Measurements from ENCODE around the gene TCN2.
A peak's percentile ranks its signal among the peaks of the same experiment; 100 is the strongest.
"Not testable (repeated sequence)": the region's sequence is repeated elsewhere in the genome, so short reads cannot be mapped to it uniquely, and the experiment has no call there.

TCN2 gene

DNA sequence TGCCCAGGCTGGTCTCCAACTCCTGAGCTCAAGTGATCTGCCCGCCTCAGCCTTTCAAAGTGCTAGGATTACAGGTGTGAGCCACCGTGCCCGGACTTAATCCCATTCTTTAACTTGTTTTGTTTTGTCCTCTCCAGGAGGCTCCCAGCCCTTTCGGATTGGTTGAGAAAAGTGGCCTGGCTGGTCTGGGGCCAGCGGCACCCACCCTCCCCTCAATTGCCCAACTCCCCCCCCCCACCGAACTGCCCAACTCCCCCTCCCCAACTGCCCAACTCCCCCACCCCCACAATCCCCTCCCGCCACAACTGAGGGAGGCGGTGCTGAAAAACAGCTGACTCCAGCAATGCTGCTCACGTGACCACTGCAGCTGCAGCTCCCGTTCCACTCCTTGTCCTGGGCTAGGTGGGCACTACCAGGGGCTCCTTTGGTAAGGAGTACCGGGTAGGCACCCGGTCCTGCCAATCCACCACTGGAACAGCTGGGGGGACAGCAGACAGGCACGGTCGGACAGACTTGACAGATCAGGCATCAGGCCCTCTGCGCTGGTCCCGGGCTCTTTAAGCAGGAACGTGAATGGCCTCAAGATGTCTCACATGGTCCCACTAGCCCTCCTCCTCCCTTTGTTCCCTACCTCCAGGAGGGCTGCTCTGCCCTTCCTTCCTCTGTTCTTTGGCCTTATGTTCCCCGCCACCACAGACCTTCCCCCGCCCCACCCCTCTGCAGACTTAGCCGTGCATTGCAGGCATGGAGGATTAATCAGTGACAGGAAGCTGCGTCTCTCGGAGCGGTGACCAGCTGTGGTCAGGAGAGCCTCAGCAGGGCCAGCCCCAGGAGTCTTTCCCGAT lies at the start of gene TCN2:
Gene TCN2 (plus strand): TSS at position 720 of the 845 bp plus-strand sequence. CDS start 158 bp downstream, outside the sequence.
- peak; percentile 34 for DNase-seq

DNA sequence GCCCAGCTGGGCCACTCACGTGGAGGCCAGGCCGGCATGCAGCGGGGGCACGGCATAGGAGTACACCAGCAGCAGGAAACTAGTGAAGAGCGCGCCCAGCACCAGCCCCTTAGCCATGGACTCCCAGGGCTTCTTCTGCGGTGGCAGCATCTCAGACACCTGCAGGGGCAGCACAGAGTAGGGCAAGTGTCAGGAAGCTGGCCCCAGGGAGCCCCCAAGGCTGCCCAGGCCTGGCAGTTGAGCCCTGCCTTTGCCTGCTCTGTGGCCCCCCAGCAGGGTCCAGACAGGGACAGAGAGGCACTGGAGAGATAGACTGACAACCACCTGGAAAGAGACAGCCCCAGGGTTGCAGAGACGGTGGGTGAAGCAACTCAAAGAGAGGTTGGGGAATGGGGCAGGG lies 49.7 kb upstream of the TCN2 start:
- no peak for DNase-seq

DNA sequence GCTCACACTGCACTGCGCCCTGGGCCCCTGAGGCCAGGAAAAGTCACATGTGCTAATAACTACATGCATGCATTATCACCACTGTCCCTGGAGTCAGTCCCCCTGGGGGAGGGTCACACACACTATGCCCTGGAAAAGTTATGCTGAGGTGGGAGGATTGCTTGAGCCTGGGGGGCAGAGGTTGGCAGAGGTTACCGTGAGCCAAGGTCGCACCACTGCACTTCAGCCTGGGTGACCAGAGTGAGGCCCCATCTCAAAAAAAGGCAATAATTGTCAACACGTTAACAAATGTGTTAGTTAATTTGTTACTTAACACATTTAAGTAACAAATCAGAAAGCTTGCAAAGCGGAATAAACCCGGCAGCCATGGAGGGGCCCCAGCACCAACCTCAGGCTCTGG lies 47.1 kb upstream of the TCN2 start:
- DNase-seq: no peak

DNA sequence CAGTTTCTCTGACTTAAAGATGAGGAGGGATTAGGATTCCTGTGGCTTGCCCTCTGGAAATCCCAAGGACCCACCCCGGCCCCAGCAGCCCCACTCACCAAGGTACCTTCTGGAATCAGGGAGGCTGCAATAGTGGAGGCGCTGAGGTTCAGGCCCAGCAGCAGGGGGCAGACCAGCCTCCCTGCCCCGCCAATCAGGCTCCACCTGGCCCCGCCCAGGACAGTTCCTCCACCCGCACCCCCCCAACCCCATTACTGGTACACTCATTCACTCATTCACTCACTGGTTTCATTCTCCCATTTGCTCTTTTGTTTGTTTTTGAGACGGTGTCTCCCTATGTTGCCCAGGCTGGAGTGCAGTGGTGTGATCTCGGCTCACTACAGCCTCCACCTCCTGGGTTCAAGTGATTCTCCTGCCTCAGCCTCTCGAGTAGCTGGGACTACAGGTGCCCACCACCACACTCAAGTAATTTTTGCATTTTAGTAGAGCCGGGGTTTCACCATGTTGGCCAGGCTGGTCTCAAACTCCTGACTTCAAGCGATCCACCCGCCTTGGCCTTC lies 46.3 kb upstream of the TCN2 start:
- DNase-seq: not testable (repeated sequence)

DNA sequence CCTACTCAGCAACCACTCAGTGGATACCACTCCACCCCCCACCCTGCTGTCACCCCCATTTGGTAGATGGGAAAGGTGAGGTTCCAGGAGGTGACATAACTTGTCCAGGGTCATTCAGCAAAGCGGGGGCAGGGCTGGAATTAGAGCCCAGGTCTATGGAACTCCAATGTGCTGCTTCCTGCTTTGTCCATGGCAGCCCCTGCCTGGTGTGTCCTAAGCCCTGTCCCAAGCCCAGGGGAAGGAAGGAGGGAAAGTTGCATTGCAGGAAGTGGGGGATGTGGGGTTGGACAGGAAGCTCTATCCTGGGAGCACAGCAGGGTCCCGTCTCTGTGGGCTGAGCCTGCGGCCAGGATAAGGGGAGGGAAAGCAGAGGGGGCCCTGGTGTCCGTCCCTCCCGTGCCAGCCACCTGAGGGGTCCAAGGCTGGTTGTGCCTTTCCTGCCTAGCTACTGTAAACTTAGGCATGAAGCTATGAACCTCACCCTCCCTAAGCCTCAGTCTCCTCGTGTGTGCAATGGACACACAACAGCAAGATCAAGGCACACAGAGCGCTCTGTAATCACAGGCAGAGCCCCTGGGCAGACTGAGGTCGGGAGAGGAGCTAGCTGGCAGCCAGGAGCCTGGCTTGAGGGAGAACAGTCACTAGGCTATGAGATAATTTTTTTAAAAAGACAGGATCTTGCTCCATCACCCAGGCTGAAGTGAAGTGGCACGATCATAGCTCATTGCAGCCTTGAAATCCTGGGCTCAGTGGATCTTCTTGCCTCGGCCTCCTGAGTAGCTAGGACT lies 45.4 kb upstream of the TCN2 start:
- DNase-seq: no peak

DNA sequence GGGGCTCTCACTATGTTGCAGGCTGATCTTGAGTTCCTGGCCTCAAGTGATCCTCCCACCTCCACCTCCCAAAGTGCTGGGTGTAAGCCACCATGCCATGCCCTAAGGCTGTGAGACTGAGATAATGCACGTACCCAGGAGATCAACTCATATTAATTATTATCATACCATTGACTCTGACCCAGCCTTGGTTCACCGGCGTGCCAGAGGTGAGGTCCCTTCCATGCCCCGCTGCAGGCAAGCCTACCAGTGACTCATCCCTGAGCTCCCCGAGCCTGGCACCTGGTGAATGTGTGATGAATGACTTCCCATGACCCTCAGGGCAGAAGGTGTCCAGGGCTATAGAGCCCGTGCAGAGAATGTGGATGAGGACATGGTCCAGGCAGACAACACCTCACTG lies 44.6 kb upstream of the TCN2 start:
- DNase-seq: no peak

DNA sequence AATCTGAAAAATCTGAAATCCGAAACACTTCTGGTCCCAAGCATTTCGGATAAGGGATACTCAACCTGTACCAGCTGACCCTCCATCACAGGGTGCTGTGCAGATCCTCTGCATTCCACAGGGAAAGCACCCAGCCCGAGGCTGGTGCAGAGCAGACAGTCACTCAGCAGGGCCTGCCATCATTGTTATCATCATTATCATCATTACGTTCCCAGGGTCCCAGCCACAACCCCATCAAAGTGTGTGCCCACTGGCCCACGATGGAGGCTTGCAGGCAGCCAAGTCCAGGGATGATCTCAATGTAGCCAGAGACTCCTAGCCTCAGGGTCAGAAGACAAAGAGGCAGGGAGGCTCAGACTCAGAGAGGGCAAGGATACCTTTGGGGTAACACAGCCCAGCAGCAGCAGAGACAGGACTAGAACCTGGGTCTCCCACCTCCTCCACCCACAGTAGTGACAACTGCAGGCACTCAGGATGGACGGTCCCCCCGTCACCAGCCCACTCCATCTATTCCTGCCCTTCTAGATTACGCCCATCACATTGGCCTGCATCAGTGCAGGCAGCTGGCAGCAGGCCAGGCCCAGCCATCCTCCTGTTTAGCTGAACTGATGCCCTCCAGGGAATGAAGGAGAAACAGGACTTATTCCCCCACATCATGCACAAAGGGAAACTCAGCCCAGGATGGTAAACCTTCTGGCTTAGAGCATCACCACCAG lies 42.8 kb upstream of the TCN2 start:
- no peak for DNase-seq

DNA sequence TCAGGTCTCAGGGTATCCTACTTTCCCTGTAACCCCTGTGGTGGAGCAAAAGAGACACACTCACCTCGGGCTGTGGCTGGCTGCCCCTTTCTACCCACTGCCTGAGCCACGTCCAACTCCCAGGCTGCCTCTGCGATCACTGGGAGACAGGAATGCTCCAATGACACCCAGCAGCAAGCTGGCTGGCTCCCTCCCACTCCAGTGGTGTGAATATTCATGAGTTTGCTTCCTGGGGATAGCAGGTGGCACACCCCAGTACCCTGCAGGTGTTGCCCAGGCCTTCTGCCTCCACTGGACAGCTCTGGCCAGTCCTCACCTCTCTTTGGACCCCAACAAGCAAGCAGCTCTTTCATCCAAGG lies 42.2 kb upstream of the TCN2 start:
- DNase-seq: no peak

DNA sequence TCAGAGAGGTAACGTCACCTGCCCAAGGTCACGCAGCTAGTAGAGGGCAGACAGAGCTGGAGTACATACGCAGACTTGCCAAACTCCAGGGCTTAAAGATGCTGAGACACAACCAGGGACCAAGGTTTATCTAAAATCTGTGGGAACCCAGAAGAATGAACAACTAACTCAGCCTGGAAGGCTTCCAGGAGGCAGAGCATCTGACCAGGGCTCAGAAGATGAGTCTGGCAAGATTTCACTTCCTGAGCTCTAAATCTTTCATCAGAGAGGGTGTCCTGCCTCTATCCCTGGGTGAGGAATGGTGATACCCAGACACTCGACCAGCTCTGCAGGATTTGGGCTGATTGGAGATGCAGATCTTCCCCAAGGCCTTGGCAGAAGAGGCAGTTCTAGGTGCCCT lies 41.6 kb upstream of the TCN2 start:
- no peak for DNase-seq

DNA sequence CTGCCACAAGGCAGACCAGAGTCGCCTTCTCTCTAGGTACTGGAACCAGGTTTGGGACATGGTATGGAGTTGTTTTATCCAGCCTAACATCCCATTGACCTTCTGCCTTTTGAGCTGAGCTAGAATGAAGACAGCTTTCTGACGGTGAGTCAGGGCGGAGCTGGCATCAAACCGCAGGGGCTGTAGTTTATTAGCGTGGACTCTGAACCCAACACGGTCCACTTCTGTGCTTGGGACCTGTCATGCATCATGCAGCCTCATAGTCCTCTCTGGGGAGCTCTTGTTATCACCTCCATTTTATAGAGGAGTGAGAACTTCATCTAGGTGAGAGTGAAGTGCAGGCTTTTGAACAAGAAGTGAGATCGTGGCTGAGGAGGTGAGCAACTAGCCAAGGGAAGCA lies 40.8 kb upstream of the TCN2 start:
- no peak for DNase-seq

DNA sequence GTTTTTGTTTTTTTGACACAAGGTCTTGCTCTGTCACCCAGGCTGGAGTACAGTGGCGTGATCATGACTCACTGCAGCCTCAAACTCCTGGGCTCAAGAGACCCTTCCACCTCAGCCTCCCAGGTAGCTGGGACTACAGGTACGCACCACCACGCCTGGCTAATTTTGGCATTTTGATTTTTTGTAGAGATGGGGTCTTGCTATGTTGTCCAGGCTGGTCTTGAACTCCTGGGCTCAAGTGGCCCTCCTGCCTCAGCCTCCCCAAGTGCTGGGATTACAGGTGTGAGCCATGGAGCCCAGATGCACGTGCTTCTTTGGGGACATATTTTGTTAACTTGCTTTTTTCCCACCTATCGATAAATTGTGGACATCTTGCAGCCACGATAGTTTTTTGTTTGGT lies 39.7 kb upstream of the TCN2 start:
- DNase-seq: not testable (repeated sequence)

DNA sequence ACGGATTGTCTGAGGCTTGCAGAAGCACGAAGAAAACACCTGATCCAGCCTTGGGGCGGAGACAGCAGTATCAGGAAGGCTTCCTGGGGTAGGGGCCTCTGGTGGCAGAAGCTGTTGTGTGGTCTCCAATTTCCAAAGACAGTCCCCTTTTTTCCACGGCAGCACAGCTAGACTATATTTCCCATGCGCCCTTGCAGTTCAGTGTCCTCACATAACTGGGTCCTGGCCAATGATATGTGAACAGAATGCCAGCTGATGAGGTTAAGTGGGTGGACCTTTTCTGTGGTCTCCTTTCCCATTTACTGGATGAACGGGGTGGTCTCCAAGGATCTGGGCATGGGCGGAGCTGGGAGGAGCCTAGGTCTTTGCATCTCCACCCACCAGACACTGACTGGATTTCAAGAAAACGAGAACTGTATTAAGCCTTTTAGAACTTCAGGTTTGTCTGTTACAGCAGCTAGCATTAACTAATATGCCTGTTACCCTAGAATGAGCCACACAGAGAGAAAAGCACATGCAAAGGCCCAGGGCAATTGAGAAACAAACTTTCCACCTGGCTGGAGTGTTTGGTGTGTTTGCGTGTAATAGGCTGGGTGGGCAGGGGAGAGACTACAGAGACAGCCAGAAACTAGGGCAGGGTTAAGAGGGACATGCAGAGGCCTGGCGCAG lies 38.7 kb upstream of the TCN2 start:
- no peak for DNase-seq

DNA sequence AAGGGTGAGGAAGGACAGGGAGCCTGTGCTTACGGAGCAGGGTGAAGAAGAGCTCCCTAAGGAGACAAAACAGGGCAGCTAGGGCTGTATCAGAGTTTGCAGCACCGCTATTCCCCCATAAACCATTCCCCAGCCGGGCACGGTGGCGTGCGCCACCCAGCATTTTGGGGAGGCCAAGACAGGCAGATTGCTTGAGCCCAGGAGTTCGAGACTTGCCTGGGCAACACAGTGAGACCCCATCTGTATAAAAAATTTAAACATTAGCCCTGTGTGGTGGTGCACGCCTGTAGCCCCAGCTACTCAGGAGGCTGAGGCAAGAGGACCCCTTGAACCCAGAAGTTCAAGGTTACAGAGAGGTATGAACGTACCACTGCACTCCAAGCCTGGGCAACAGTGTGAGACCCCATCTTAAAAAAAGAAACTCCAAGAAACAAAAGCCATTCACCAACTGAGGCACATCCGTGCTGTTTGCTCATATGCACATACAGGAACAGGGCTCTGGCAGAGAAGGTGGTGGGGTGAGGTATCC lies 37.2 kb upstream of the TCN2 start:
- DNase-seq: no peak

DNA sequence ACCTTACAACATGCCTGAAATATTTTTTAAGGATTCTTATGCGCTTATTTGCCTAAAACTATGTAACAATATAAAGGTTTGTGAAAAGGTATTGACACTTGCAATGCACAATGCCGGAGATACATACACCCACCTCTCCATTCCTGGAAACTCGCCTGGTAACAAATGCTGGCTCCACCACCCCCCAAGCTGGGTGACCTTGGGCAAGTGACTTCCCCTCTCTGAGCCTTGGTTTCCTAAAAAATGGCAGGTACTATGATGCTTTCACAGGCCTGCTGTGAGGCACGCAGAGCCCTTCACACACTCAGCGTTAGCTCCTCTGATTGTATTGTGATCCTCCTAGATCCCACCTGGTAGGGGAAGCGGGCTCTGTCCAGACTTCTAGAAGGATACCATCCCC lies 34.8 kb upstream of the TCN2 start:
- DNase-seq: no peak

DNA sequence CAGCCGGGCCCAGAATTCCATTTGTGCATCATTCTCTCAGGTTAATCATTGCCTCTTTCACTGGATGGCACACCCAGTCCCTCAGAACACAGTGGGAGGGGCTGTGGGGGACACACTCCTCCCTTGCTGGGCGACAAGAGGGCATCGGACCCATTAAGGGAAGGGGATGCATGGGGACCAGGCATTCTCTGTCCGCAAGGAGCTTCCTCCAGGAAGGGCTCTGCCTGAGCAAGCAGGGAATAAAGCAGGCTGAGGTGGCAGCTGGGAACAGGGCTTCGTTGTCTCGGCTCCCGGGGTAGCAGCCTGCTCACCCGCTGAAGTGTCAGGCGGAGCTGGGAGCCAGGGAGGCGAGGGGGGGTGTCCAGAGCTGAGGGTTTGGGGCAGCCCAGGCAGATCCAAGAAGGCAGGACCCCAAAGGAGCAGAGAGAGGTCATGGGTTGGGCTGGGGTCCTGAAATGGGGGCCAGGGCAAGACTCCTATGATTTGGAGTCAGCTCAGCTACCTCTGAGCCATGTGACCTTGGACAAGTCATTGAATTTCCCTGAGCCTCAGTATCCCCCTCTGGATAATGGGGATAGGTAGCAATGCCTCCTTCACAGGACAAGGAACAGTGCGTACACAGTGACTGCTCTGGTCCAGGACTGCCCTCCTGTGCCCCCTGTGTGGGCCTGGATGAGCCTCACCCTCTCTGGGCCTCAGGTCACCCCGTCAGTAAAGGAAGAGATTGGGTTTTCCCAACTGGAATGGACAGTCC lies 34.0 kb upstream of the TCN2 start:
- DNase-seq: no peak

DNA sequence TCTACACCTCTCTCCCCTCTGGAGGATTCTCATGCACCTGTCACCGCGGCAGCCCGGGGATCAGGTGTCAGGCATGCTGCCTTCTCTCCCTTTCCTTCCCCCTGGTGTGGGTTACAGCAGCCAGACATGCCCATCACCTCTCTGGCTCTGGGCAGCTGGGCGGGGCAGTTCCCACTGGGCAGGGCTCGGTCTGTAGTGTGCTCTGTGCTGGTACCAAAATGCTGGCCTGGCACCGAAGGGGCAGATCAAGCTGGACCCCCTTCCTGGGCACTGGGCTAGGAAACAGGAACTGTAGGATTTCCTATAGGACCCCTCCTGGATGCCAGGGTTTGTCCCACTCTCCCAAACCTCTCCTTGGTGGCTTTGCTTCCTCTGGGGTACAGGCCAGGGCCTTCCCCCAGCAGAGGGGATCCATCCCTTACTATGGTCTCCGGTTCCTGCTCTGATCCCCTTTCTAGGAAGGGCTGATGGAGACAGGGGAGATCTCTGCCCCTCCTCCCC lies 33.3 kb upstream of the TCN2 start:
- DNase-seq: no peak

DNA sequence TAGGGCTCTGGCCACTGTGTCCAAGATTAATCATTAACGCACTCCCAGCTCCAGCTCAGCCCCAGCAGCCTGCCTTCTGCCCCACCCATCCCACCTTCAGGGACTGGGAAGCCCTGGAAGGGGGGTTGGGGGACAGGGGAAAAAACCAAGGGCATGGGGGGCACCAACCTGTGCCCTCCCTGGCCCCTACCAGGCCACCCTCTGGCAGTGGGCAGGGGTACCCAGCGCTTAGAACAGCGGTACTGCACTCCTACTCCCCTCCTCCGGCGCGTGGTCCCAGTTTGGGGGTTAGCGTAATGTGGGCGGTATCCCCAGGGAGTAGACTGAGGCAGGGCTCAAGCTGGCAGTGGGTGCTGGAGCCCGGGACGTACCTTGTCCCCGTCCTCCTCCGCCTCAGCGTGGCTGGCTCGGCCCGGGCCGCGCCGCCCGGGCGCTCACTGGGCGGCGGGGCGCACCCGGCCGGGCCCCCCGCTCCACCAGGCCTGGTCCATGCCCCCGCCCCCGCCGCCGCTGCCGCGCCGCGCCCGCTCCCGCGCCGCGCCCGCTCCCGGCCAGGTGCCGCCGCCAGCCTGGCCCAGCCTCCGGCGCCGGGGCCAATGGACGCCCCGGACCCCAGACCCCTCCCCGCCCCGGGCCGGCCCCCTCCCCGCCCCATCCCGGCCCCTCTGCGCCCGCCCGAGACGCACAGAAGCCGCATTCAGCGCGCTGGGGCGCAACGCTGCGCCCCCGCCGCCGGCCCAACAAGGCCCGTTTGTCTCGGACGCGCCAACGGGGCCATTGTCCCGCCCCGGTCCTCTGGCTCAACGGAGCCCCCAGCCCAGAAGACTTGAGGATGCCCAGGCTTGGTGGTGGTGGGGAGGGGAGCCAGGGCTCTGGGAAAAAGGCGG lies 32.6 kb upstream of the TCN2 start, which contains the start of gene GAL3ST1:
Gene GAL3ST1 (minus strand): TSS at position 571 of the 887 bp plus-strand sequence. CDS start 17,273 bp downstream, outside the sequence.
- DNase-seq: no peak

DNA sequence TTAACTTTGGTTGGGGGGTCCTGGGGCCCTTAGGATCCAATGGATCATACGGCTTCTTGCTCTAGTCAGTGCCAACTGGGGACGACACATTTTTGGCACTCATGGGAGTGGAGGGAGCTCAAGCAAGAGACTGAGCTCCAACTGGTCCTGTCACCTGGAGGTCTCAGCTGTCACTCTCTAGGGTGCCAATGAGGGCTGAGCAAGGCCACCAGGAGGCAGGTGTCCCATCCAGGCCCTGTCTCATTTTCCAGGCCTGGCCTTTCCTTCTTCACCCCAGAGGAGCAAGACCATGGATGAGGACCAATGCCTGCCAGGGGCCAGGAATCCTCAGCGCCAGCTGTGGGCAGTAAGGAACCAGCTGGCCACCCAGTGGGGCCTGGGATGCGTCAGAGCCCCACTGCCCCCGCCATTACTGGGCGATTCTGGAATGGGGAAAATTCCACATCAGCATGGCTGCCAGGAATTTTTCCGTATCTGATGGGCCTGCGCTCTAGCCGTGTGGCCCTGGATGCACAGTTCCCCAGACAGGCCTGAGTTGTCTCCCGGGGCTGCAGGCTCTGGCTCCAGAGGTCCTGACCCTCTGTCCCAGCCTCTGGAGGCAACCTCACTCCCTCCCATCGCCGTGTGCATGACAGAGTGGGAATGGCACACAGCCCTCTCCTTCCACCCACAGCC lies 31.8 kb upstream of the TCN2 start:
- no peak for DNase-seq

DNA sequence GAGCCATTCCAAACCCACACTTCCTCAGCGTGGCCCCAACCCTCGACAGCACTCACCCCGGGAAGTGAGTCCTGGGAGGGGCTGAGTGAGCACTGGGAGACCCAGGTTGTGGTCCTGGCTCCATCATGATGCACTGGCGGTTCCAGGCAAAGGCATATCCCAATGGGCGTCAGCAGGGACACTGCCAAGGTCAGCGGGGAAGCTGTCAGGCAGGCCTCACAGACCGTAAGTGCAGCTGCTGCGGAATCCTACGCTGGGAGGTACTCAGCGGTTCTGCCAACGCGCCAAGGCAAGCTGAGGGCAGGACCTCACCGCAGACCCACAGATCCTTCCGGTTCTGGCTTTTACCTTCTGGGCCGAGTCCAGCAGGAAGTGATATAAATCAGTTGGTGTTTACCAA lies 31.1 kb upstream of the TCN2 start:
- no peak for DNase-seq

DNA sequence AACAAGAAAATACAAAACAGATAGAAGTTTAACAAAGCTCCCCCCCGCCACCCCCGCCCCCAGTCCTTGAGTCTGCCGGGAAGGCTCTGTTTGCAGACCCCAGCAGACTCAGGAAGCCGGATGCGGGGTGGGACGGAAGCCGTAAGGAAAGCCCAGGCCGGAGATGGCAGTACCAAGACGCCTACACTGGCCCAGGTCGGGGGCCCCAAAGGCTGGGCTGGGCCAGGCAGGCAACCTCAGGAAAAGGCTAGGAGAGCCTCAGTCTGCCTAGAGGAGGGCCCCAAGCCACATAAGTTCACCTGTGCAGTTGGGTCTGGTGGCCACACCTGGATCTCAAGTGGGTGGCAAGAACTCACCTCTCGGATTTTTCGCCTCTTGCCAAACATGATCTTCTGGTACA lies 28.5 kb upstream of the TCN2 start:
- no peak for DNase-seq
